Erythroblast (primary cell): ENCODE measurements around the gene USP17L20.
"Not testable (repeated sequence)": the region's sequence is repeated elsewhere in the genome, so short reads cannot be mapped to it uniquely, and the experiment has no call there.

Source experiments
- DNase-seq, 2 experiments: peaks; one replicate each; lab custom pipeline; 2025; lab: John Stamatoyannopoulos, UW

USP17L20 gene, protein sequence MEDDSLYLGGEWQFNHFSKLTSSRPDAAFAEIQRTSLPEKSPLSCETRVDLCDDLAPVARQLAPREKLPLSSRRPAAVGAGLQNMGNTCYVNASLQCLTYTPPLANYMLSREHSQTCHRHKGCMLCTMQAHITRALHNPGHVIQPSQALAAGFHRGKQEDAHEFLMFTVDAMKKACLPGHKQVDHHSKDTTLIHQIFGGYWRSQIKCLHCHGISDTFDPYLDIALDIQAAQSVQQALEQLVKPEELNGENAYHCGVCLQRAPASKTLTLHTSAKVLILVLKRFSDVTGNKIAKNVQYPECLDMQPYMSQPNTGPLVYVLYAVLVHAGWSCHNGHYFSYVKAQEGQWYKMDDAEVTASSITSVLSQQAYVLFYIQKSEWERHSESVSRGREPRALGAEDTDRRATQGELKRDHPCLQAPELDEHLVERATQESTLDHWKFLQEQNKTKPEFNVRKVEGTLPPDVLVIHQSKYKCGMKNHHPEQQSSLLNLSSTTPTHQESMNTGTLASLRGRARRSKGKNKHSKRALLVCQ

DNA sequence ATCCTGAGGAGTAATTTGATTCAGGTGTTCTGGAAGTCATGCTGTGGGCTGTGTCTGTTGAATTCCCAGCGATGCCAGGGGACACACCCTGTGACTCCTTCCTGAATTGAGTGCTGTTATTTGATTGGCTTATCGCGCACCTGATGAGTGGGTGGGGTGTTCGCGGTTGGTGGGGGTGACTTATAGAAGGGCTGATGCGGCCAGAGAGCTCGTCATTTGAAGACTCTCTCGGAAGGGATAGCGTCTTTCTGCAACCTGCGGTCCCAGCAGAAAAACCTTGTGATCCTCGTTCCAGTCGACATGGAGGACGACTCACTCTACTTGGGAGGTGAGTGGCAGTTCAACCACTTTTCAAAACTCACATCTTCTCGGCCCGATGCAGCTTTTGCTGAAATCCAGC, at the start of gene USP17L20:
Gene USP17L20 (plus strand): TSS at position 301 of the 400 bp plus-strand sequence. CDS start 0 bp downstream, at position 301.
- DNase-seq, result not testable (repeated sequence)

DNA sequence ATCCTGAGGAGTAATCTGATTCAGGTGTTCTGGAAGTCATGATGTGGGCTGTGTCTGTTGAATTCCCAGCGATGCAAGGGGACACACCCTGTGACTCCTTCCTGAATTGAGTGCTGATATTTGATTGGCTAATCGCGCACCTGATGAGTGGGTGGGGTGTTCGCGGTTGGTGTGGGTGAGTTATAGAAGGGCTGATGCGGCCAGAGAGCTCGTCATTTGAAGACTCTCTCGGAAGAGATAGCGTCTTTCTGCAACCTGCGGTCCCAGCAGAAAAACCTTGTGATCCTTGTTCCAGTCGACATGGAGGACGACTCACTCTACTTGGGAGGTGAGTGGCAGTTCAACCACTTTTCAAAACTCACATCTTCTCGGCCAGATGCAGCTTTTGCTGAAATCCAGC, 47.6 kb upstream of the USP17L20 start, which contains the start of gene USP17L10:
Gene USP17L10 (plus strand): TSS at position 301 of the 400 bp plus-strand sequence. CDS start 0 bp downstream, at position 301.
- DNase-seq, result not testable (repeated sequence)

DNA sequence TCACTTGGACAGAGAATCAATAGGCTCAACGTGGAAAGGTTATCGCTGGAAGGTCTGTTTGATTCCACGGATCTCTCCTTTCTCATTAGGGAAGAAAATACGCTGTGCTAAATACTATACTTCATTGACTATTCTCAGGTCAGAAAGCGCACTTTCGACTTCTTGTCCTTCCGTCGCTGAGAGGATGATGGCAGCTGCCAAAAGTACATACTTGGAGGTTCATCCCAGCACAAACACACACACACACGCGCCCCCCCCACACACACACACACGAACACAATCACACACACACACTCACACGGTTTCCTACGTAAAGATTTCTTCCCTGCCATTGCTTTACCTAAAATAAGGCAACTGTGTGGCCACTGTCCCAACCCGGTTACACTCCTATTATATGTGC, 43.2 kb upstream of the USP17L20 start:
- DNase-seq, result not testable (repeated sequence)

DNA sequence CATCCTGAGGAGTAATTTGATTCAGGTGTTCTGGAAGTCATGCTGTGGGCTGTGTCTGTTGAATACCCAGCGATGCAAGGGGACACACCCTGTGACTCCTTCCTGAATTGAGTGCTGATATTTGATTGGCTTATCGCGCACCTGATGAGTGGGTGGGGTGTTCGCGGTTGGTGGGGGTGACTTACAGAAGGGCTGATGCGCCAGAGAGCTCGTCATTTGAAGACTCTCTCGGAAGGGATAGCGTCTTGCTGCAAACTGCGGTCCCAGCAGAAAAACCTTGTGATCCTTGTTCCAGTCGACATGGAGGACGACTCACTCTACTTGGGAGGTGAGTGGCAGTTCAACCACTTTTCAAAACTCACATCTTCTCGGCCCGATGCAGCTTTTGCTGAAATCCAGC, 42.8 kb upstream of the USP17L20 start, which contains the start of gene USP17L11:
Gene USP17L11 (plus strand): TSS at position 301 of the 400 bp plus-strand sequence. CDS start 0 bp downstream, at position 301.
- DNase-seq, result not testable (repeated sequence)

DNA sequence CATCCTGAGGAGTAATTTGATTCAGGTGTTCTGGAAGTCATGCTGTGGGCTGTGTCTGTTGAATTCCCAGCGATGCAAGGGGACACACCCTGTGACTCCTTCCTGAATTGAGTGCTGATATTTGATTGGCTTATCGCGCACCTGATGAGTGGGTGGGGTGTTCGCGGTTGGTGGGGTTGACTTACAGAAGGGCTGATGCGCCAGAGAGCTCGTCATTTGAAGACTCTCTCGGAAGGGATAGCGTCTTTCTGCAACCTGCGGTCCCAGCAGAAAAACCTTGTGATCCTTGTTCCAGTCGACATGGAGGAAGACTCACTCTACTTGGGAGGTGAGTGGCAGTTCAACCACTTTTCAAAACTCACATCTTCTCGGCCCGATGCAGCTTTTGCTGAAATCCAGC, 38.1 kb upstream of the USP17L20 start, which contains the start of gene USP17L12:
Gene USP17L12 (plus strand): TSS at position 301 of the 400 bp plus-strand sequence. CDS start 0 bp downstream, at position 301.
- not testable (repeated sequence) for DNase-seq

DNA sequence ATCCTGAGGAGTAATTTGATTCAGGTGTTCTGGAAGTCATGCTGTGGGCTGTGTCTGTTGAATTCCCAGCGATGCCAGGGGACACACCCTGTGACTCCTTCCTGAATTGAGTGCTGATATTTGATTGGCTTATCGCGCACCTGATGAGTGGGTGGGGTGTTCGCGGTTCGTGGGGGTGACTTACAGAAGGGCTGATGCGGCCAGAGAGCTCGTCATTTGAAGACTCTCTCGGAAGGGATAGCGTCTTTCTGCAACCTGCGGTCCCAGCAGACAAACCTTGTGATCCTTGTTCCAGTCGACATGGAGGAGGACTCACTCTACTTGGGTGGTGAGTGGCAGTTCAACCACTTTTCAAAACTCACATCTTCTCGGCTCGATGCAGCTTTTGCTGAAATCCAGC, 33.3 kb upstream of the USP17L20 start, which contains the start of gene USP17L13:
Gene USP17L13 (plus strand): TSS at position 301 of the 400 bp plus-strand sequence. CDS start 0 bp downstream, at position 301.
- not testable (repeated sequence) for DNase-seq

DNA sequence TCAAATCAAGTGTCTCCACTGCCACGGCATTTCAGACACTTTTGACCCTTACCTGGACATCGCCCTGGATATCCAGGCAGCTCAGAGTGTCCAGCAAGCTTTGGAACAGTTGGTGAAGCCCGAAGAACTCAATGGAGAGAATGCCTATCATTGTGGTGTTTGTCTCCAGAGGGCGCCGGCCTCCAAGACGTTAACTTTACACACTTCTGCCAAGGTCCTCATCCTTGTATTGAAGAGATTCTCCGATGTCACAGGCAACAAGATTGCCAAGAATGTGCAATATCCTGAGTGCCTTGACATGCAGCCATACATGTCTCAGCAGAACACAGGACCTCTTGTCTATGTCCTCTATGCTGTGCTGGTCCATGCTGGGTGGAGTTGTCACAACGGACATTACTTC, 27.7 kb upstream of the USP17L20 start:
- DNase-seq, result not testable (repeated sequence)

DNA sequence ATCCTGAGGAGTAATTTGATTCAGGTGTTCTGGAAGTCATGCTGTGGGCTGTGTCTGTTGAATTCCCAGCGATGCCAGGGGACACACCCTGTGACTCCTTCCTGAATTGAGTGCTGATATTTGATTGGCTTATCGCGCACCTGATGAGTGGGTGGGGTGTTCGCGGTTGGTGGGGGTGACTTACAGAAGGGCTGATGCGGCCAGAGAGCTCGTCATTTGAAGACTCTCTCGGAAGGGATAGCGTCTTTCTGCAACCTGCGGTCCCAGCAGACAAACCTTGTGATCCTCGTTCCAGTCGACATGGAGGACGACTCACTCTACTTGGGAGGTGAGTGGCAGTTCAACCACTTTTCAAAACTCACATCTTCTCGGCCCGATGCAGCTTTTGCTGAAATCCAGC, 23.8 kb upstream of the USP17L20 start, which contains the start of gene USP17L15:
Gene USP17L15 (plus strand): TSS at position 301 of the 400 bp plus-strand sequence. CDS start 0 bp downstream, at position 301.
- not testable (repeated sequence) for DNase-seq

DNA sequence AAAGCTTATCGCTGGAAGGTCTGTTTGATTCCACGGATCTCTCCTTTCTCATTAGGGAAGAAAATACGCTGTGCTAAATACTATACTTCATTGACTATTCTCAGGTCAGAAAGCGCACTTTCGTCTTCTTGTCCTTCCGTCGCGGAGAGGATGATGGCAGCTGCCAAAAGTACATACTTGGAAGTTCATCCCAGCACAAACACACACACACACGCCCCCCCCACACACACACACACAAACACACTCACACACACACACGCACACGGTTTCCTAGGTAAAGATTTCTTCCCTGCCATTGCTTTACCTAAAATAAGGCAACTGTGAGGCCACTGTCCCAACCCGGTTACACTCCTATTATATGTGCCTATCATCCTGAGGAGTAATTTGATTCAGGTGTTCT, 19.5 kb upstream of the USP17L20 start:
- not testable (repeated sequence) for DNase-seq

DNA sequence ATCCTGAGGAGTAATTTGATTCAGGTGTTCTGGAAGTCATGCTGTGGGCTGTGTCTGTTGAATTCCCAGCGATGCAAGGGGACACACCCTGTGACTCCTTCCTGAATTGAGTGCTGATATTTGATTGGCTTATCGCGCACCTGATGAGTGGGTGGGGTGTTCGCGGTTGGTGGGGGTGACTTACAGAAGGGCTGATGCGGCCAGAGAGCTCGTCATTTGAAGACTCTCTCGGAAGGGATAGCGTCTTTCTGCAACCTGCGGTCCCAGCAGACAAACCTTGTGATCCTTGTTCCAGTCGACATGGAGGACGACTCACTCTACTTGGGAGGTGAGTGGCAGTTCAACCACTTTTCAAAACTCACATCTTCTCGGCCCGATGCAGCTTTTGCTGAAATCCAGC, 14.3 kb upstream of the USP17L20 start, which contains the start of gene USP17L17:
Gene USP17L17 (plus strand): TSS at position 301 of the 400 bp plus-strand sequence. CDS start 0 bp downstream, at position 301.
- not testable (repeated sequence) for DNase-seq

DNA sequence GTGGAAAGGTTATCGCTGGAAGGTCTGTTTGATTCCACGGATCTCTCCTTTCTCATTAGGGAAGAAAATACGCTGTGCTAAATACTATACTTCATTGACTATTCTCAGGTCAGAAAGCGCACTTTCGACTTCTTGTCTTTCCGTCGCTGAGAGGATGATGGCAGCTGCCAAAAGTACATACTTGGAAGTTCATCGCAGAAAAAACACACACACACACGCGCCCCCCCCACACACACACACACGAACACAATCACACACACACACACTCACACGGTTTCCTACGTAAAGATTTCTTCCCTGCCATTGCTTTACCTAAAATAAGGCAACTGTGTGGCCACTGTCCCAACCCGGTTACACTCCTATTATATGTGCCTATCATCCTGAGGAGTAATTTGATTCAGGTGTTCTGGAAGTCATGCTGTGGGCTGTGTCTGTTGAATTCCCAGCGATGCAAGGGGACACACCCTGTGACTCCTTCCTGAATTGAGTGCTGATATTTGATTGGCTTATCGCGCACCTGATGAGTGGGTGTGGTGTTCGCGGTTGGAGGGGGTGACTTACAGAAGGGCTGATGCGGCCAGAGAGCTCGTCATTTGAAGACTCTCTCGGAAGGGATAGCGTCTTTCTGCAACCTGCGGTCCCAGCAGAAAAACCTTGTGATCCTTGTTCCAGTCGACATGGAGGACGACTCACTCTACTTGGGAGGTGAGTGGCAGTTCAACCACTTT, 9.8 kb upstream of the USP17L20 start, which contains the start of gene USP17L18:
Gene USP17L18 (plus strand): TSS at position 678 of the 728 bp plus-strand sequence. CDS start 0 bp downstream, at position 678.
- not testable (repeated sequence) for DNase-seq

DNA sequence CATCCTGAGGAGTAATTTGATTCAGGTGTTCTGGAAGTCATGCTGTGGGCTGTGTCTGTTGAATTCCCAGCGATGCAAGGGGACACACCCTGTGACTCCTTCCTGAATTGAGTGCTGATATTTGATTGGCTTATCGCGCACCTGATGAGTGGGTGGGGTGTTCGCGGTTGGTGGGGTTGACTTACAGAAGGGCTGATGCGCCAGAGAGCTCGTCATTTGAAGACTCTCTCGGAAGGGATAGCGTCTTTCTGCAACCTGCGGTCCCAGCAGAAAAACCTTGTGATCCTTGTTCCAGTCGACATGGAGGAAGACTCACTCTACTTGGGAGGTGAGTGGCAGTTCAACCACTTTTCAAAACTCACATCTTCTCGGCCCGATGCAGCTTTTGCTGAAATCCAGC, 4.8 kb upstream of the USP17L20 start, which contains the start of gene USP17L19:
Gene USP17L19 (plus strand): TSS at position 301 of the 400 bp plus-strand sequence. CDS start 0 bp downstream, at position 301.
- not testable (repeated sequence) for DNase-seq

DNA sequence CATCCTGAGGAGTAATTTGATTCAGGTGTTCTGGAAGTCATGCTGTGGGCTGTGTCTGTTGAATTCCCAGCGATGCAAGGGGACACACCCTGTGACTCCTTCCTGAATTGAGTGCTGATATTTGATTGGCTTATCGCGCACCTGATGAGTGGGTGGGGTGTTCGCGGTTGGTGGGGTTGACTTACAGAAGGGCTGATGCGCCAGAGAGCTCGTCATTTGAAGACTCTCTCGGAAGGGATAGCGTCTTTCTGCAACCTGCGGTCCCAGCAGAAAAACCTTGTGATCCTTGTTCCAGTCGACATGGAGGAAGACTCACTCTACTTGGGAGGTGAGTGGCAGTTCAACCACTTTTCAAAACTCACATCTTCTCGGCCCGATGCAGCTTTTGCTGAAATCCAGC, 4.6 kb downstream of the USP17L20 start, which contains the start of gene USP17L21:
Gene USP17L21 (plus strand): TSS at position 301 of the 400 bp plus-strand sequence. CDS start 0 bp downstream, at position 301.
- DNase-seq, result not testable (repeated sequence)

DNA sequence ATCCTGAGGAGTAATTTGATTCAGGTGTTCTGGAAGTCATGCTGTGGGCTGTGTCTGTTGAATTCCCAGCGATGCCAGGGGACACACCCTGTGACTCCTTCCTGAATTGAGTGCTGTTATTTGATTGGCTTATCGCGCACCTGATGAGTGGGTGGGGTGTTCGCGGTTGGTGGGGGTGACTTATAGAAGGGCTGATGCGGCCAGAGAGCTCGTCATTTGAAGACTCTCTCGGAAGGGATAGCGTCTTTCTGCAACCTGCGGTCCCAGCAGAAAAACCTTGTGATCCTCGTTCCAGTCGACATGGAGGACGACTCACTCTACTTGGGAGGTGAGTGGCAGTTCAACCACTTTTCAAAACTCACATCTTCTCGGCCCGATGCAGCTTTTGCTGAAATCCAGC, 9.4 kb downstream of the USP17L20 start, which contains the start of gene USP17L22:
Gene USP17L22 (plus strand): TSS at position 301 of the 400 bp plus-strand sequence. CDS start 0 bp downstream, at position 301.
- DNase-seq, result not testable (repeated sequence)

DNA sequence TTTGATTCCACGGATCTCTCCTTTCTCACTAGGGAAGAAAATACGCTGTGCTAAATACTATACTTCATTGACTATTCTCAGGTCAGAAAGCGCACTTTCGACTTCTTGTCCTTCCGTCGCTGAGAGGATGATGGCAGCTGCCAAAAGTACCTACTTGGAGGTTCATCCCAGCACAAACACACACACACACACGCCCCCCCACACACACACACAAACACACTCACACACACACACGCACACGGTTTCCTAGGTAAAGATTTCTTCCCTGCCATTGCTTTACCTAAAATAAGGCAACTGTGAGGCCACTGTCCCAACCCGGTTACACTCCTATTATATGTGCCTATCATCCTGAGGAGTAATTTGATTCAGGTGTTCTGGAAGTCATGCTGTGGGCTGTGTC, 13.8 kb downstream of the USP17L20 start:
- not testable (repeated sequence) for DNase-seq
